T1000 (cell line): ENCODE data around the gene GPR158.

Experiments used
- DNase-seq: peaks from one replicate; lab custom pipeline; 2025; ENCODE audit warnings: mixed read lengths; lab: John Stamatoyannopoulos, UW

Gene GPR158

GRCh38 chr10:25392132-25392531 lies 217.3 kb downstream of the GPR158 start:
- DNase-seq: no peak

GRCh38 chr10:25393621-25394020 lies 218.8 kb downstream of the GPR158 start:
- DNase-seq: no peak

DNA sequence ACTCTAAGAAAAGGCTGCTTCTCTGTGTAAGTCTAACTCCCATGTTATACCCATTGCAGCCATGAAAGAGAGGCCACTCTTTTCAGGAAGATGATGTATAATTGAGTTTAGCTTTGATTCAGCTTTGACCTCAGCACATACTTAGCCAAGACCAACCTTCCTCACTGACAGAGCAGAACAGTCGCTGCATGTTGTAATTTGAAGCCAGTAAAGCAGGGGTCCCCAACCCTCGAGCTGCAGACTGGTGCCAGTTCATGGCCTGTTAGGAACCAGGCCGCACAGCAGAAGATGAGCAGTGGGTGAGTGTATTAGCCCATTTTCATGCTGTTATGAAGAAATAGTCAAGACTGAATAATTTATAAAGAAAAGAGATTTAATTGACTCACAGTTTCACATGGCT lies 223.9 kb downstream of the GPR158 start:
- no peak for DNase-seq

- peak; percentile 16 for DNase-seq
Measured at GRCh38 chr10:25405871-25406270, 231.1 kb downstream of the GPR158 start.

DNA sequence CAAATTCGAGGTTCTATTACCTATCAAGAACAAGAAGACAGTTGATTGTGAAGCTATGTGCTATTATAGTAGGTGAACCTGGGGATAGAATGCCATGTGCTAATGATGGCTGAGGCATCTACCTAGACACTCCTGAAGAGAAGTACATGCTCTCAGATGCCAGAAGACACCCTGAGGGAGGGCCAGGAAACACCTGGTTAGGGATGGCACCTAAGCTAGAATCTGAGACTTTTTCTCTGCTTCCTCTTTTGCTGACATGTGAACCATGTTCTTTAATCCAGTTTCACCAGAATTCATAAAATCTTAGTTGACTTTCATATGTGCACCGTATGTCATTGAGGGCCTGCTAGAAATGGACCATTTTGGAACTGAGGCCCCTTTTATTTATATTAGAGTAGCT lies 242.8 kb downstream of the GPR158 start:
- no peak for DNase-seq

- no peak for DNase-seq
Measured at GRCh38 chr10:25425776-25426175, 251.0 kb downstream of the GPR158 start.

DNA sequence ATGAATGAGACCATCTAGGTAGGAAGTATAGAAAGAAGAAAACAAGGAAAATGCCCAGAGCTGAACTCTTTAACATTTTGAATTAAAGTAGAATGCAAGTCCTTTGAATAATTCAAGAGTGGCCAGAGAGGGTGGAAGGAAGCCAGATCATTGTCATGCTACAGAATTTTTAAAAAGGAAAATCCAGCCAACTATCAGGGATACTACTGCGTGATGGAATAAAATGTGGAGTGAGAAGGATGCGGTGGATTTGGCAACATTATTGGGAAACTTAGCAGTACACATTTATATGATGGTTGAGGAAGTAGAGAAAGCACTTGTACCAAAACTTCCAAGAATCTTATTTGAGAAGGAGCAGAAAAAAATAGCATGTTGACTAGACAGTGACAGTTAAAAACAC lies 261.6 kb downstream of the GPR158 start:
- DNase-seq: no peak

DNA sequence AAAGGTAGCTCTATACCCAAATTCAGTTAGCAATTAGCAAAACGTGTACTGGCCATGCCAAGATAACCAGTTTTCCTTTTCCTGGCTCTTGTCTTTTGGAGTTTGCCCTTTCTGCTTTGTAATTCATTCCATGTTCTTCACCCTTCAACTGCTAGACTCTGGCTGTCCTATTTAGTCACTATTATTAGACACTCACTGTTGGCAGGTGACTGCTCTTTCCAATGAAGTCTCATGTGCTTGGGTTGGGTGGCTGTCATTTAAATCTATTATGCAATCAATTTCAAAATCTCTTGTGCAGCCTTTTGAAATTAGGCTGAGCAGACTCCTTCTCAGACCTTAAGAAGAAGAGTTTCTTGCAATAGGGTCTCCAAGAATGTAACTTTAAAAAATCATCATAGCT lies 266.5 kb downstream of the GPR158 start:
- no peak for DNase-seq

GRCh38 chr10:25444266-25444665 lies 269.5 kb downstream of the GPR158 start:
- no peak for DNase-seq

- DNase-seq: no peak
Measured at GRCh38 chr10:25451401-25451800, 276.6 kb downstream of the GPR158 start.

DNA sequence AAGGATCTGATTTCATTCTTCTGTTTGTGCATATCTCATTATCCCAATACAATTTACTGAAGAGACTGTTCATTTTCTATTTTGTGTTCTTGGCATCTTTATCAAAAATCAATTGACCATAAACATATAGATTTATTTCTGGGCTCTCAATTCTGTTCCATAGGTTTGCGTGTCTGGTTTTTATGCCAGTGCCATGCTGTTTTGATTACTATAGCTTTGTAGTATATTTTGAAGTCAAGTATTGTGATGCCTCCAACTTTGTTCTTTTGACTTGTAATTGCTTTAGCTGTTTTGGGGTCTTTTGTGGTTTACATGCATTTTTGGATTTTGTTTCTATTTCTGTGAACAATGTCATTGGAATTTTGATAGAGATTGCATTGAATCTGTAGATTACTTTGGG lies 278.8 kb downstream of the GPR158 start:
- no peak for DNase-seq

- DNase-seq: no peak
Measured at GRCh38 chr10:25455980-25456567, 281.3 kb downstream of the GPR158 start.

DNA sequence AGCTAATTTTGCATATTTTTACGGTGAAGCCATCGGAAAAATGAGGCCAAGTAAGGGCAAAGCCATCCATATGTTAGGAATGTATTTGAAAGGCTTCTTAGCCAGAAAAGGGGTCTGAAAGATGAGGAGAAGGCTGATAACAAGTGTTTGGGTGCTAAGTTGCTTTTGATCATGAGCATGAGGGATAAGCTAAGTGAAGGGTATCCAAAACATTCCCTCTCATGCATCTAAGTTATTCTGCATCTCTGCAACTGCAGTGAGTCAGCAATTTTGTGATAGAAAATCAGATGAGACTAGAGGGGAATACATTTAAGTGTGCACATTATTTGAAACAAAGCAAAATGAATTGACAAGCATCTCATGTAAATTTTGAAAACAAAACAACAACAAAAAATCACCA lies 282.8 kb downstream of the GPR158 start:
- DNase-seq: no peak

GRCh38 chr10:25465582-25466372 lies 291.0 kb downstream of the GPR158 start:
- DNase-seq: peak; percentile 42

DNA sequence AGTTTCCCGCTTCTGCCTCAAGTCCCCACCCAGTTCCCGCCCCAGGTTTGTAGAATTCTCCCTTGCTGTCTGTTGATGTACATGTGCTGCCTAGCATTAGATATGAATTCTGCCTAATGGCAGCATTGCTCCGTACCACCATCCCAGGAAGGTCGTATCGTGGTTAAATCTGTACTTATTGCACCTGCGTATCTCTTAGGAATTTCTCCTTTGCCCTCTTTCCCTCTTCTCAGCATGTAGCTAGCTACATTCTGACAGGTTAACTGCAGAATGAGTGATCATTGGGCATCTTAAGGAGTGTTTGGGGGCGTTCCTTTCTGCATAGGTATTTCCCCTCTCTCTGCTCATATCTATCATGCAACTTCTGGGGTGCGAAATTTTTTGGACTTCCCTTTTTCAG lies 293.1 kb downstream of the GPR158 start:
- DNase-seq: no peak

DNA sequence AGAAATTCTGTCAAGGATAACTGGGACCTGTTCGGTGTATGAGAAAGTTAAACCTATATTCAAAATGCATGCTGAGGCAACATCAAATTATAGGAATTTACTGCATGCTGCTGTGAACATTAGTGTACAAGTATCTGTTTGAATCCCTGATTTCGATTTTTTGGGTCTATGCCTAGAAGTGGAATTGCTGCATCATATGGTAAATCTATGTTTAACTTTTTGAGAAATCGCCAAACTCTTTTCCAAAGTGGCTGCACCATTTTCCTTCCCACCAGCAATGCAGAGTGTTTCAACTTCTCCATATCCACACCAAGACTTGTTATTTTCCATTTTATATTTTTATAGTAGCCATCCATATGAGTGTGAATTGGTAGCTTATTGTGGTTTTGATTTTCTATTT lies 306.7 kb downstream of the GPR158 start:
- DNase-seq: no peak

DNA sequence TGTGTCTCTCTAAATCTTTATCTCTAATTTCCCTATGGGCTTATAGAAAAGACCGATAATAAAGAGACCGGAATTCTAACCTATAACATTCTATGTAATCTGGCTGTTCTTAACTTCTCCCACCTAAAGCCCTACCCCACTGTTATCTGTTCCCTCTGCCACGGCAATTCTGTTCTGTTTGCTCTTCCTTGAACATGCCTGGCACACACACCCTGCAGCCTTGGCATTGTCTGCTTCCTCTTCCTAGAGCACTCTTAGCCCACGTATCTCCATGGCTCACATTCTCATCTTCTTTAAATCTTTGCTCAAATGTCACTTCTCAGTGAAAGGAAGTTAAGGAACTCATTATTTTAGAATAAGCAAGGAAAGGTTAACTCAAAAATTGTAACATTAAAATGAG lies 309.2 kb downstream of the GPR158 start:
- DNase-seq: no peak

DNA sequence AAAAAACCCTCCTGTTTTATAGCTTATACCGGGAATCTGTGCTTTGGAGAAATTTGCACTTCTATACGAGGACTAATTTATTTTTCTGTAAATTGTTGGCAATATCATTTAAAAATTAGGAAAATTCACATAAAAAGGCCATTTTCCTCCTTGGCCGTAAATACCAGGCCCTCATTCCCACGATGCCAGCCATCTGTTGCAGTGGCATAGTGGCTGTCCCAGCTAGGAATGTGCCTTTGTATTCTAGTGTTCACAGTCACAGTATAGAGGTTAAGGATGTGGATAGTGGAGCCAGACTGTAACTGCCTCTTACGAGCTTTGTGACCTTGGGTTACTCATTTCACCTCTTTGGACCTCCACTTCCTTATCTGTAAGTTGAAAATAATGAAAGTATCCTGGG lies 312.5 kb downstream of the GPR158 start:
- DNase-seq: no peak

- no peak for DNase-seq
Measured at GRCh38 chr10:25492040-25492439, 317.2 kb downstream of the GPR158 start.

DNA sequence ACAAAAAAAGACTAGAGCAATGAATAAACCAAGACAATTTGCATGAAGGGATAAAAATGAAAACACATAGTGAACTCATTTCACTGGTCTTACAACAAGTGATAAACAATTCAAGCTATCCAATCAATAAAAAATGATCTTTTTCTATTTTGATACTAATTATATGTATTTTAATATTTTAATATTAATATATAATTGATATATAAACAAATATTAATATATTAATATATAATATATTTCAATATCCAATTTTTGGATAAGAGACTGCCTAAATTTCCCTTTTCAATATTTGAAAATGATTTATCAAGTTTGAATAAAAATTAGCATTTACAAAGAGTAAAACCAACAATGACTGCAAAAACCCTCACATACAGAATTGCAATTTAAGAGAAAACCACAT lies 317.9 kb downstream of the GPR158 start:
- DNase-seq: no peak

DNA sequence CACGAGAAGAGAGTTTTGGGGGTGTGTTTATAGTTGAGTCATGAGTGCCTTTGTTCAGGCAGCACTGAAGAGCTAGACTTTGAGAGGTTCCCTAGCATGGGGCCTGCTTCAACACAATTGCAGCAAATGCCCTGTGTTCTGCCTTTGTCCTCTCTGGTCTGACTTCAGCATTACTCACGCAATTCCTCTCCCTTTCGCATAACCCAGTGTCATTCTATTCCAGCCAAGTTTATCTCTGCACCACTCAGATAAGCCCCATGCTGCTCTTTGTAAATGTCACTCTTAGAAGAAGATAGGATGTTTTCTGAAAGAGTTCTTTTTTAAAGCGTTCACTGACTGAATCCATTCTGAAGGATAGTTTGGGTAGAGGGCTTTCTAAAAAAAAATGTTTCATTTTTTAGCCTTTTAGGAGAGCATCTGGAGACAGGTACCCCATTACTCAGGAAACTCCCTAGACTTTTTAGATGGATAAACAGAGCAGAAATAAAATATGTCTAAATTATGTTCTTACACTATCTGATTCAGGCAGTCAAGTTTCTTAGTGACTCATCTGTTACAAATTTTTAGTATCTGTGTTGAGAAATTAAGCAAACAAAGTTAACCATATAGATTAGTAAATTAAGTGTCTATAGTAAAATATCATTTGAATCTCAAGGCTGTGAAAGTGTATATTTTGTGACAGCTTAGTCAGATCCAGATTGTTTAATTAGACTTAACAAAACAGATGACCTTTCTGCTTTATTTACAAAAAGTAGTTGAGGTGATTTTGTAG lies 318.5 kb downstream of the GPR158 start:
- DNase-seq: peak; percentile 43

DNA sequence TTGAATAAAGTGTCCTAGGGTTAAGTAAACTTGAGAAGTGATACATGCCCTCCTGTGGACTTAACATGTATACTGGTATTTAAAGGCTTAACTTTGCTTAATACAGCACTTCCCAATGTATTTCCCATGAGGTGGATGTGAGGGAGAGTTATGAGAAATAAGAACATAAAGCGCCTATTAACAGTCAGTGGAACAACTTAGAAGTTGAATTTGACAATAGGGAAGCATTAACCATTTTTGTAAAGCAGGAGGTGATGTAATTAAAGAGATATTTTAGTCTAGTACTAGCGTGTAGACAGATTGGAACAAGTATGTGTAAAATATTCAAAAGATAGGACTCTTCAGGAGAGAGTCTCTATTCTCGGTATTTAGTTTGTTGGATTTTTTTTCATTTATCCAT lies 322.4 kb downstream of the GPR158 start:
- DNase-seq: no peak

DNA sequence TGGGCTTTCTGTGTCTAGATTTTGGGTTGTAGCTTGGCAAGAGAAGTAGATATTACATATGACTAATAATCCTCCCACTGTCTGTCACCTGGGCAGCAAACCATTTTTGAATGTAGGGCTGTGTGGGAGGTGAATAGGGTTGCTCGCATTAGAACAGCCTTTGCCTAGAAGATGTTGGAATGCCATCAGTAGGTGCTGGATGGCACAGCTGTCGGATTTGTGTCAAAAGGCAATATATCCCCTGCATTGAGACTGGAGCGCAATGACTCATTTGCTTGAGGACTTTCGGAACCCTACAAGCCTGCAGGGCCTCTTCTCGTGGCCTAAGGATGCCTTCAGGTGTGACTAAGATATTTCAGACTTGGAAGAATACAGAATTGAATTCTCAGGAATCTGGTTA lies 323.8 kb downstream of the GPR158 start:
- DNase-seq: no peak
